GM12878 (cell line): Measurements from ENCODE around the gene PLXDC1. TPM values are rescaled to one million over a fixed set of nuclear protein-coding genes. Genes with fewer than 3 reads are reported as not detected.

Experiments
- ATAC-seq: fragments of 200-7000 bp; cut with Tn5 transposase; 3 replicates; pipeline ENCODE4 v1.9.1; 2020; ENCODE audit warnings: mild to moderate bottlenecking, moderate library complexity
- BruUV-seq: library from RNA; stranded (reverse); fragments of 400-500 nt; replicated peaks from 2 replicates; lab custom pipeline; 2021; lab: Mats Ljungman, UMichigan
- CTCF ChIA-PET: fragments of 300-600 bp; sonication (Branson Sonifier 250); formaldehyde crosslinking; extraction: SDS; loops from one replicate; lab custom pipeline; 2021; ENCODE audit warnings: inconsistent platforms; lab: Yijun Ruan, JAX
- POLR2A ChIA-PET: fragments of 350-600 bp; formaldehyde crosslinking; extraction: SDS; loops from one replicate; lab custom pipeline; 2021; ENCODE audit warnings: inconsistent platforms; lab: Charles Lee
- RAD21 ChIA-PET: fragments of 300-600 bp; sonication (Branson Sonifier 250); formaldehyde crosslinking; loops from one replicate; lab custom pipeline; 2023; ENCODE audit warnings: antibody characterized with exemption; ENCODE audit not compliant: unreplicated experiment; lab: Charles Lee
- SMC1A ChIA-PET: fragments of 300-600 bp; sonication (Branson Sonifier 250); formaldehyde crosslinking; loops from one replicate; lab custom pipeline; 2023; ENCODE audit not compliant: unreplicated experiment, uncharacterized antibody; lab: Charles Lee
- DNase-seq: peaks from one replicate; pipeline ENCODE4 v3.0.0-alpha.2; 2011; ENCODE audit warnings: low read depth, low spot score
- FAIRE-seq: peaks from 3 replicates; lab custom pipeline; 2011; peaks lifted over from hg19 to GRCh38; lab: Jason Lieb, UNC
- H2AFZ ChIP-seq: 2 replicates; pipeline ENCODE4 v1.6.0; 2011; ENCODE audit warnings: low read depth, low read length, control low read depth; ENCODE audit not compliant: control insufficient read depth
- H3K27ac ChIP-seq: 2 replicates; pipeline ENCODE4 v1.5.1; 2011; ENCODE audit warnings: control low read depth; ENCODE audit not compliant: control insufficient read depth, insufficient read depth
- H3K27me3 ChIP-seq, 2 experiments: replicated peaks in 1 of 2; 2 replicates each; pipeline versions ENCODE4 v1.6.0 to v1.6.1; 2011; ENCODE audit warnings: low read length in 1 of 2; ENCODE audit not compliant: control insufficient read depth in 2 of 2, insufficient read depth in 2 of 2
- H3K36me3 ChIP-seq, 2 experiments: 2 replicates each; pipeline ENCODE4 v1.5.1; 2011; ENCODE audit warnings: low read length in 1 of 2; ENCODE audit not compliant: control insufficient read depth in 2 of 2, insufficient read depth in 2 of 2
- H3K4me1 ChIP-seq: 2 replicates; pipeline ENCODE4 v1.6.1; 2011; ENCODE audit warnings: mild to moderate bottlenecking, low read length, moderate library complexity, mixed read lengths; ENCODE audit not compliant: control insufficient read depth, insufficient read depth
- H3K4me2 ChIP-seq: 2 replicates; pipeline ENCODE4 v1.6.0; 2011; ENCODE audit warnings: control low read depth; ENCODE audit not compliant: control insufficient read depth, insufficient read depth
- H3K4me3 ChIP-seq: fragments of 200-600 bp; sonication (generic); 2 replicates; pipeline ENCODE4 v1.5.1; 2016
- H3K79me2 ChIP-seq: 2 replicates; pipeline ENCODE4 v1.6.0; 2011; ENCODE audit warnings: low read length; ENCODE audit not compliant: control insufficient read depth, insufficient read depth
- H3K9ac ChIP-seq: 2 replicates; pipeline ENCODE4 v1.8.0; 2011; ENCODE audit warnings: low read length, control low read depth, mixed read lengths; ENCODE audit not compliant: control insufficient read depth, insufficient read depth
- H3K9me3 ChIP-seq: replicated peaks from 3 replicates; pipeline ENCODE4 v1.5.1; 2011; ENCODE audit warnings: mild to moderate bottlenecking, low read length; ENCODE audit not compliant: control insufficient read depth, insufficient read depth
- H4K20me1 ChIP-seq: 2 replicates; pipeline ENCODE4 v1.6.0; 2011; ENCODE audit not compliant: control insufficient read depth, insufficient read depth
- BCL11A ChIP-seq: IDR thresholded peaks from 2 replicates; pipeline ENCODE4 v1.6.1; 2011; ENCODE audit warnings: low read depth, low read length
- BMI1 ChIP-seq: fragments of 450-650 bp; IDR thresholded peaks from 2 replicates; pipeline ENCODE4 v1.6.1; 2016; ENCODE audit warnings: mild to moderate bottlenecking, moderate library complexity, borderline replicate concordance
- DPF2 ChIP-seq: fragments of 450-650 bp; IDR thresholded peaks from 2 replicates; pipeline ENCODE4 v1.6.1; 2017; ENCODE audit warnings: mild to moderate bottlenecking
- HDAC6 ChIP-seq: fragments of 200-600 bp; sonication (generic); IDR thresholded peaks from one replicate; pipeline ENCODE4 v1.8.0; 2017; ENCODE audit warnings: antibody characterized with exemption; ENCODE audit not compliant: unreplicated experiment
- IKZF1 ChIP-seq: fragments of 450-650 bp; conservative IDR thresholded peaks from 2 replicates; pipeline ENCODE4 v1.6.1; 2017; ENCODE audit warnings: antibody characterized with exemption, mild to moderate bottlenecking
- NFIC ChIP-seq: IDR thresholded peaks from 2 replicates; pipeline ENCODE4 v1.6.1; 2012; ENCODE audit warnings: low read depth, mild to moderate bottlenecking, inconsistent platforms, low read length, moderate library complexity
- NR2C1 ChIP-seq: fragments of 450-650 bp; IDR thresholded peaks from 2 replicates; pipeline ENCODE4 v1.6.1; 2017; ENCODE audit warnings: antibody characterized with exemption, mild to moderate bottlenecking, moderate library complexity
- RBBP5 ChIP-seq: fragments of 200-600 bp; sonication (generic); conservative IDR thresholded peaks from 2 replicates; pipeline ENCODE4 v1.6.1; 2016
- TCF7 ChIP-seq: IDR thresholded peaks from 2 replicates; pipeline ENCODE4 v1.6.1; 2014; ENCODE audit warnings: antibody characterized with exemption, borderline replicate concordance
- YY1 ChIP-seq: IDR thresholded peaks from 2 replicates; pipeline ENCODE4 v1.6.1; 2011; ENCODE audit warnings: low read depth, mild to moderate bottlenecking, low read length
- ZZZ3 ChIP-seq: IDR thresholded peaks from 2 replicates; pipeline ENCODE4 v1.6.1; 2011; ENCODE audit warnings: low read depth; ENCODE audit not compliant: control insufficient read depth, insufficient read length
- WGBS: methylation state at CpG from one replicate; pipeline ENCODE4 v1.1.6; 2016; ENCODE audit warnings: low lambda C conversion rate; ENCODE audit not compliant: insufficient replicate concordance, insufficient coverage; ENCODE audit errors: missing lambda C conversion rate; 5-methylcytosine and 5-hydroxymethylcytosine counted together
- in situ Hi-C: fragments of 300-500 bp; cut with MboI; formaldehyde crosslinking; loops from 9 replicates; pipeline ENCODE4 v1.14.3; 2018; ENCODE audit warnings: mixed read lengths
- intact Hi-C: fragments of 100-400 bp; cut with micrococcal nuclease; formaldehyde crosslinking; loops from one replicate; pipeline ENCODE4 v1.14.2; 2022; ENCODE audit not compliant: unreplicated experiment
- polyA plus RNA-seq, 11 experiments: library from polyadenylated mRNA; depleted of rRNA in 4 of 11; unstranded in 6 of 11; stranded (reverse) in 5 of 11; fragments of >200 nt; fragmentation: Nextera tagmentation in 4 of 11; fragmentation: Illumina TruSeq in 1 of 11; extraction: Ambion mirVana in 4 of 11; extraction: Trizol in 1 of 11; gene quantifications; 1 replicate in 1 of 11; 2 replicates in 10 of 11; pipeline versions ENCODE4 v1.2.1 to v1.2.3, GENCODE V29; 2011 to 2016; ENCODE audit warnings: inconsistent platforms in 2 of 11, missing spikeins in 2 of 11, low read depth in 1 of 11
- total RNA-seq, 4 experiments: library from RNA; depleted of rRNA in 3 of 4; stranded (reverse); fragments of >200 nt in 3 of 4; fragmentation: Illumina TruSeq in 1 of 4; extraction: Trizol in 1 of 4; gene quantifications; 2 replicates each; pipeline versions ENCODE4 v1.2.1 to v1.2.3, GENCODE V29; 2013 to 2021
- TF ChIP-seq, protein P1 (sequence below): IDR thresholded peaks from 2 replicates; pipeline ENCODE4 v1.6.1; 2012; ENCODE audit warnings: mild to moderate bottlenecking, low read depth, low read length
- TF ChIP-seq, protein P2 (sequence below): fragments of 450-650 bp; IDR thresholded peaks from 2 replicates; pipeline ENCODE4 v1.6.1; 2017; ENCODE audit warnings: mild to moderate bottlenecking, moderate library complexity
- TF ChIP-seq, protein P3 (sequence below), 3 experiments: IDR thresholded peaks in 2 of 3; conservative IDR thresholded peaks in 1 of 3; 2 replicates each; pipeline ENCODE4 v1.5.1; 2011; ENCODE audit warnings: low read depth in 3 of 3, low read length in 3 of 3, mild to moderate bottlenecking in 3 of 3, control low read depth in 2 of 3, moderate library complexity in 2 of 3, inconsistent platforms in 1 of 3, mixed read lengths in 1 of 3; ENCODE audit not compliant: control insufficient read depth in 2 of 3, insufficient read depth in 1 of 3; ENCODE audit errors: extremely low read depth in 1 of 3

PLXDC1 gene
- total and polyA plus RNA-seq, 10 of the 15 experiments (the other 5 are each of a cell fraction or from before 2014, with no cell fraction given) = 0.03 to 0.30 (median 0.22) TPM; not detected in 7

DNA sequence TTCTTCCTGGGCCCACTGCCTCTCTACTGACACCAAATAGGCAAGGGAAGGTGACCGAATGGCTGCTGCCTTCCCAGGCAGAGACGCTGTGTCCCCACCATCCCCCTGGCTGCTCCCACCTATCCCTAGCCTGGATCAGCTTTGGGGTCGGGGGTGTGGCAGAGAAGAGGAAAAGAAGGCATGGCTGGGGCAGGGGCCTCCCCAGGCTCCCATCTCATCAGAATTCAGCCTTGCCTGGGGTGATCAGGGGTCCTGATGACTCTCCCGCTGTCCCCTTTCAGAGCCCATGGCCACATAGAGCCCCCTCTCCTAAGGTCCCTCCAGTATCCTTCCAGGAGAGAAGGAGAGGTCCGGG lies 665 bp downstream of the PLXDC1 start (continued):
- TF ChIP-seq, protein P1, sequence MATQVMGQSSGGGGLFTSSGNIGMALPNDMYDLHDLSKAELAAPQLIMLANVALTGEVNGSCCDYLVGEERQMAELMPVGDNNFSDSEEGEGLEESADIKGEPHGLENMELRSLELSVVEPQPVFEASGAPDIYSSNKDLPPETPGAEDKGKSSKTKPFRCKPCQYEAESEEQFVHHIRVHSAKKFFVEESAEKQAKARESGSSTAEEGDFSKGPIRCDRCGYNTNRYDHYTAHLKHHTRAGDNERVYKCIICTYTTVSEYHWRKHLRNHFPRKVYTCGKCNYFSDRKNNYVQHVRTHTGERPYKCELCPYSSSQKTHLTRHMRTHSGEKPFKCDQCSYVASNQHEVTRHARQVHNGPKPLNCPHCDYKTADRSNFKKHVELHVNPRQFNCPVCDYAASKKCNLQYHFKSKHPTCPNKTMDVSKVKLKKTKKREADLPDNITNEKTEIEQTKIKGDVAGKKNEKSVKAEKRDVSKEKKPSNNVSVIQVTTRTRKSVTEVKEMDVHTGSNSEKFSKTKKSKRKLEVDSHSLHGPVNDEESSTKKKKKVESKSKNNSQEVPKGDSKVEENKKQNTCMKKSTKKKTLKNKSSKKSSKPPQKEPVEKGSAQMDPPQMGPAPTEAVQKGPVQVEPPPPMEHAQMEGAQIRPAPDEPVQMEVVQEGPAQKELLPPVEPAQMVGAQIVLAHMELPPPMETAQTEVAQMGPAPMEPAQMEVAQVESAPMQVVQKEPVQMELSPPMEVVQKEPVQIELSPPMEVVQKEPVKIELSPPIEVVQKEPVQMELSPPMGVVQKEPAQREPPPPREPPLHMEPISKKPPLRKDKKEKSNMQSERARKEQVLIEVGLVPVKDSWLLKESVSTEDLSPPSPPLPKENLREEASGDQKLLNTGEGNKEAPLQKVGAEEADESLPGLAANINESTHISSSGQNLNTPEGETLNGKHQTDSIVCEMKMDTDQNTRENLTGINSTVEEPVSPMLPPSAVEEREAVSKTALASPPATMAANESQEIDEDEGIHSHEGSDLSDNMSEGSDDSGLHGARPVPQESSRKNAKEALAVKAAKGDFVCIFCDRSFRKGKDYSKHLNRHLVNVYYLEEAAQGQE = no peak

DNA sequence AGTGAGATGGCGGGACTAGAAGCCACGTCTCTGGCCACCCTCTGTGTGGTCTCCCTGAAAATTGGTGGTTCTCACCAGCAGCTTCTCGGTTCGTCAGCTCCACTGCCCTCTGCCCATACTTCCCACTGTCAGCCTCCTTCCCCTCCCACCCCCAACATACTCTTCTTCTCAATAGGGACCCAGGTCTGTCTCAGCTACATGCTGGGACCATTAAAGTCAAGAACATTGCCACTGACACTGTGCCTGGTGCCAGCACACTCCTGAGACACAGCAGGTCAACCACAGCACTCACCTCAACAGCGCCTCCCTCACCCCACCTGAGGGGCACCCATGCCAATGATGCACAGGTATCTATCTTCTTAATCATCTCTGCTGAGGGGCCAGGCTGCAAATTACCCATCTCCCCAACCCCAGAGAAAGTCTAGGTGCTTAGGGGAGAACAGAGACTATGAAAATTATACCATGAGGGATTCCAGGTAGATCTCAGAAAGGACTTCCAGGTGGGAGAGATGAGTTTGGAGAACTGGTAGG lies 1.3 kb downstream of the PLXDC1 start:
- Histone ChIP-seq H3K4me1 (peaks cover 8% of the 10 kb centered on the region), H4K20me1 (no peaks in the 10 kb centered on the region), H3K4me2 (no peak overlapping the region), H3K27me3 (peaks cover 5 to 13% of the 10 kb centered on the region in 2 experiments), H3K27ac (no peak overlapping the region), H3K79me2 (no peaks in the 10 kb centered on the region), H3K9ac (no peak overlapping the region), H3K9me3 (no peaks in the 10 kb centered on the region), H2AFZ (no peak overlapping the region), H3K36me3 (no peaks in the 10 kb centered on the region), H3K4me3 (no peak overlapping the region)
- SMC1A ChIA-PET = no interaction called here
- in situ Hi-C loops (loop anchor here (5.0 to 10.0 kb wide), 2 partner anchors 163 to 395 kb away; partner anchors contain the start of gene PSMB3), intact Hi-C loops (loop anchor here (5.0 kb wide), 3 partner anchors 92 to 353 kb away; partner anchors contain the start of gene PIP4K2B)
- BruUV-seq = no TSS peak
- WGBS = 2% methylated on average over 5 of the region's 5 CpGs
- CTCF ChIA-PET = interaction anchor here (5.5 kb wide), 1 partner anchor 168 kb away, joined by 208 read pairs; no protein-coding TSS in a partner anchor
- DNase-seq (no peak), FAIRE-seq (no peak), ATAC-seq (no peak)
- POLR2A ChIA-PET = no interaction called here
- RAD21 ChIA-PET = no interaction called here
- TF ChIP-seq BCL11A = no peak
- TF ChIP-seq, protein P2, sequence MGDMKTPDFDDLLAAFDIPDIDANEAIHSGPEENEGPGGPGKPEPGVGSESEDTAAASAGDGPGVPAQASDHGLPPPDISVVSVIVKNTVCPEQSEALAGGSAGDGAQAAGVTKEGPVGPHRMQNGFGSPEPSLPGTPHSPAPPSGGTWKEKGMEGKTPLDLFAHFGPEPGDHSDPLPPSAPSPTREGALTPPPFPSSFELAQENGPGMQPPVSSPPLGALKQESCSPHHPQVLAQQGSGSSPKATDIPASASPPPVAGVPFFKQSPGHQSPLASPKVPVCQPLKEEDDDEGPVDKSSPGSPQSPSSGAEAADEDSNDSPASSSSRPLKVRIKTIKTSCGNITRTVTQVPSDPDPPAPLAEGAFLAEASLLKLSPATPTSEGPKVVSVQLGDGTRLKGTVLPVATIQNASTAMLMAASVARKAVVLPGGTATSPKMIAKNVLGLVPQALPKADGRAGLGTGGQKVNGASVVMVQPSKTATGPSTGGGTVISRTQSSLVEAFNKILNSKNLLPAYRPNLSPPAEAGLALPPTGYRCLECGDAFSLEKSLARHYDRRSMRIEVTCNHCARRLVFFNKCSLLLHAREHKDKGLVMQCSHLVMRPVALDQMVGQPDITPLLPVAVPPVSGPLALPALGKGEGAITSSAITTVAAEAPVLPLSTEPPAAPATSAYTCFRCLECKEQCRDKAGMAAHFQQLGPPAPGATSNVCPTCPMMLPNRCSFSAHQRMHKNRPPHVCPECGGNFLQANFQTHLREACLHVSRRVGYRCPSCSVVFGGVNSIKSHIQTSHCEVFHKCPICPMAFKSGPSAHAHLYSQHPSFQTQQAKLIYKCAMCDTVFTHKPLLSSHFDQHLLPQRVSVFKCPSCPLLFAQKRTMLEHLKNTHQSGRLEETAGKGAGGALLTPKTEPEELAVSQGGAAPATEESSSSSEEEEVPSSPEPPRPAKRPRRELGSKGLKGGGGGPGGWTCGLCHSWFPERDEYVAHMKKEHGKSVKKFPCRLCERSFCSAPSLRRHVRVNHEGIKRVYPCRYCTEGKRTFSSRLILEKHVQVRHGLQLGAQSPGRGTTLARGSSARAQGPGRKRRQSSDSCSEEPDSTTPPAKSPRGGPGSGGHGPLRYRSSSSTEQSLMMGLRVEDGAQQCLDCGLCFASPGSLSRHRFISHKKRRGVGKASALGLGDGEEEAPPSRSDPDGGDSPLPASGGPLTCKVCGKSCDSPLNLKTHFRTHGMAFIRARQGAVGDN = no peak
- no peak for TF ChIP-seq DPF2
- TF ChIP-seq BMI1 = no peak
- TF ChIP-seq RBBP5 = no peak
- no peak for TF ChIP-seq NR2C1
- TF ChIP-seq TCF7 = no peak
- TF ChIP-seq NFIC = no peak
- no peak for TF ChIP-seq IKZF1
- TF ChIP-seq, protein P3, sequence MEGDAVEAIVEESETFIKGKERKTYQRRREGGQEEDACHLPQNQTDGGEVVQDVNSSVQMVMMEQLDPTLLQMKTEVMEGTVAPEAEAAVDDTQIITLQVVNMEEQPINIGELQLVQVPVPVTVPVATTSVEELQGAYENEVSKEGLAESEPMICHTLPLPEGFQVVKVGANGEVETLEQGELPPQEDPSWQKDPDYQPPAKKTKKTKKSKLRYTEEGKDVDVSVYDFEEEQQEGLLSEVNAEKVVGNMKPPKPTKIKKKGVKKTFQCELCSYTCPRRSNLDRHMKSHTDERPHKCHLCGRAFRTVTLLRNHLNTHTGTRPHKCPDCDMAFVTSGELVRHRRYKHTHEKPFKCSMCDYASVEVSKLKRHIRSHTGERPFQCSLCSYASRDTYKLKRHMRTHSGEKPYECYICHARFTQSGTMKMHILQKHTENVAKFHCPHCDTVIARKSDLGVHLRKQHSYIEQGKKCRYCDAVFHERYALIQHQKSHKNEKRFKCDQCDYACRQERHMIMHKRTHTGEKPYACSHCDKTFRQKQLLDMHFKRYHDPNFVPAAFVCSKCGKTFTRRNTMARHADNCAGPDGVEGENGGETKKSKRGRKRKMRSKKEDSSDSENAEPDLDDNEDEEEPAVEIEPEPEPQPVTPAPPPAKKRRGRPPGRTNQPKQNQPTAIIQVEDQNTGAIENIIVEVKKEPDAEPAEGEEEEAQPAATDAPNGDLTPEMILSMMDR (IDR thresholded peaks at IDR 0.05 in 2 of 3, conservative IDR thresholded peaks at IDR 0.05 in 1 of 3; ENCODE audit: control insufficient read depth in 2 of 3, extremely low read depth in 1 of 3, insufficient read depth in 1 of 3, low read depth in 3 of 3, low read length in 3 of 3) = no peak
- TF ChIP-seq YY1 = no peak
- no peak for TF ChIP-seq ZZZ3
- TF ChIP-seq HDAC6 = no peak
